HepG2 (cell line): ENCODE measurements around the gene CACNB4. TPM values are rescaled to one million over a fixed set of nuclear protein-coding genes. Genes with fewer than 3 reads are reported as not detected.

ENCODE experiments used
- ATAC-seq: fragments of 200-7000 bp; cut with Tn5 transposase; 3 replicates; pipeline ENCODE4 v1.9.1; 2020; ENCODE audit warnings: mild to moderate bottlenecking, moderate library complexity
- BruUV-seq: library from RNA; stranded (reverse); fragments of 400-500 nt; replicated peaks from 2 replicates; lab custom pipeline; 2021; lab: Mats Ljungman, UMichigan
- CTCF ChIA-PET: fragments of 300-600 bp; formaldehyde crosslinking; extraction: SDS; loops from one replicate; lab custom pipeline; 2021; ENCODE audit warnings: low total read pairs, inconsistent platforms, low intra/inter-chr PET ratio; lab: Yijun Ruan, JAX
- POLR2A ChIA-PET: fragments of 350-600 bp; sonication (Branson Sonifier 250); formaldehyde crosslinking; loops from one replicate; lab custom pipeline; 2020; ENCODE audit warnings: antibody characterized with exemption, inconsistent platforms; lab: Yijun Ruan, JAX
- DNase-seq: peaks from one replicate; pipeline ENCODE4 v3.0.0-alpha.2; 2015; ENCODE audit warnings: low spot score
- FAIRE-seq: peaks from 3 replicates; lab custom pipeline; 2011; peaks lifted over from hg19 to GRCh38; lab: Jason Lieb, UNC
- H2AFZ ChIP-seq: one replicate; pipeline ENCODE4 v1.6.1; 2011; ENCODE audit warnings: low read length, inconsistent platforms
- H3K27ac ChIP-seq: fragments of 300-600 bp; 3 replicates; pipeline ENCODE4 v1.8.0; 2011; ENCODE audit warnings: mixed run types, mild to moderate bottlenecking, mixed read lengths, low read length, inconsistent platforms; ENCODE audit not compliant: insufficient read depth; ENCODE audit errors: extremely low read length
- H3K27me3 ChIP-seq, 2 experiments: fragments of 200-600 bp in 1 of 2; 2 replicates in 1 of 2; 3 replicates in 1 of 2; pipeline versions ENCODE4 v1.6.0 to v1.8.0; 2011; ENCODE audit warnings: low read length in 2 of 2, mild to moderate bottlenecking in 2 of 2, moderate library complexity in 2 of 2, inconsistent platforms in 1 of 2; ENCODE audit not compliant: insufficient read depth in 2 of 2, control insufficient read depth in 1 of 2
- H3K36me3 ChIP-seq, 2 experiments: fragments of 200-600 bp in 1 of 2; replicated peaks in 1 of 2; 2 replicates in 1 of 2; 3 replicates in 1 of 2; pipeline versions ENCODE4 v1.5.1 to v1.8.0; 2011; ENCODE audit warnings: low read length in 2 of 2, inconsistent platforms in 1 of 2; ENCODE audit not compliant: insufficient read depth in 2 of 2, control insufficient read depth in 1 of 2
- H3K4me1 ChIP-seq: 2 replicates; pipeline ENCODE4 v1.5.1; 2012; ENCODE audit warnings: low read length, inconsistent platforms; ENCODE audit not compliant: insufficient read depth
- H3K4me2 ChIP-seq: 2 replicates; pipeline ENCODE4 v1.6.0; 2011; ENCODE audit warnings: low read depth, low read length, inconsistent platforms
- H3K4me3 ChIP-seq, 3 experiments: fragments of 200-600 bp in 1 of 3; sonication (generic), shearing (Covaris generic) in 1 of 3; replicated peaks in 1 of 3; 2 replicates each; pipeline ENCODE4 v1.5.1; 2011 to 2016; ENCODE audit warnings: low read length in 3 of 3, inconsistent platforms in 2 of 3, low read depth in 2 of 3, mild to moderate bottlenecking in 2 of 3, control low read depth in 1 of 3, mixed read lengths in 1 of 3; ENCODE audit not compliant: insufficient read depth in 1 of 3
- H3K79me2 ChIP-seq: one replicate; pipeline ENCODE4 v1.6.1; 2011; ENCODE audit warnings: low read length, inconsistent platforms; ENCODE audit not compliant: insufficient read depth
- H3K9ac ChIP-seq: 2 replicates; pipeline ENCODE4 v1.6.0; 2011; ENCODE audit warnings: mild to moderate bottlenecking, low read depth, low read length, inconsistent platforms; ENCODE audit not compliant: insufficient read depth
- H3K9me3 ChIP-seq: 2 replicates; pipeline ENCODE4 v1.5.1; 2012; ENCODE audit warnings: mild to moderate bottlenecking, low read length
- H4K20me1 ChIP-seq: 2 replicates; pipeline ENCODE4 v1.6.0; 2011; ENCODE audit warnings: inconsistent platforms, mild to moderate bottlenecking, low read length, moderate library complexity; ENCODE audit not compliant: insufficient read depth
- ATF7-NPFF ChIP-seq: sonication (generic); formaldehyde crosslinking; IDR thresholded peaks from 2 replicates; pipeline ENCODE4 v1.8.1; 2023; ENCODE audit warnings: mild to moderate bottlenecking, low read depth, missing genetic modification reagents, moderate library complexity
- ATRX ChIP-seq: sonication (generic); formaldehyde crosslinking; IDR thresholded peaks from 2 replicates; pipeline ENCODE4 v1.4.0; 2020; ENCODE audit warnings: missing genetic modification reagents, borderline replicate concordance
- BATF2 ChIP-seq: sonication (generic); formaldehyde crosslinking; IDR thresholded peaks from 2 replicates; pipeline ENCODE4 v1.8.0; 2022; ENCODE audit warnings: mild to moderate bottlenecking, missing genetic modification reagents, moderate library complexity
- CBX2 ChIP-seq, 2 experiments: fragments of 200-600 bp in 1 of 2; sonication (generic); formaldehyde crosslinking in 1 of 2; IDR thresholded peaks; 2 replicates each; pipeline versions ENCODE4 v1.7.0 to v1.8.1; 2018 to 2022; ENCODE audit warnings: low read depth in 2 of 2, low read length in 1 of 2, mild to moderate bottlenecking in 1 of 2, missing genetic modification reagents in 1 of 2
- CSRNP2 ChIP-seq: sonication (generic); formaldehyde crosslinking; conservative IDR thresholded peaks from 2 replicates; pipeline ENCODE4 v1.8.0; 2022; ENCODE audit warnings: low read depth, missing genetic modification reagents
- EP300 ChIP-seq, 3 experiments: sonication (generic) in 1 of 3; formaldehyde crosslinking in 1 of 3; IDR thresholded peaks; 2 replicates each; pipeline versions ENCODE4 v1.5.1 to v1.6.1; 2011 to 2020; ENCODE audit warnings: low read depth in 2 of 3, low read length in 2 of 3, borderline replicate concordance in 1 of 3, improper control_type of control experiment in 1 of 3, mild to moderate bottlenecking in 1 of 3, missing genetic modification reagents in 1 of 3, moderate library complexity in 1 of 3
- HDAC2 ChIP-seq: sonication (generic); formaldehyde crosslinking; IDR thresholded peaks from 2 replicates; pipeline ENCODE4 v1.4.0; 2020; ENCODE audit warnings: missing genetic modification reagents
- HNRNPLL ChIP-seq: fragments of 200-400 bp; formaldehyde crosslinking; IDR thresholded peaks from 2 replicates; pipeline ENCODE4 v1.6.1; 2017; ENCODE audit warnings: mild to moderate bottlenecking, low read depth, low read length; ENCODE audit not compliant: poor library complexity, severe bottlenecking
- KAT7 ChIP-seq: IDR thresholded peaks from 2 replicates; pipeline ENCODE4 v1.6.1; 2018; ENCODE audit warnings: borderline replicate concordance, missing compliant biosample characterization
- LBX2 ChIP-seq: sonication (generic); formaldehyde crosslinking; IDR thresholded peaks from 2 replicates; pipeline ENCODE4 v1.5.0; 2020; ENCODE audit warnings: missing genetic modification reagents, mild to moderate bottlenecking, borderline replicate concordance
- MAF1 ChIP-seq: sonication (generic); formaldehyde crosslinking; IDR thresholded peaks from 2 replicates; pipeline ENCODE4 v1.5.0; 2020; ENCODE audit warnings: missing genetic modification reagents, borderline replicate concordance
- TMF1 ChIP-seq: sonication (generic); formaldehyde crosslinking; IDR thresholded peaks from 2 replicates; pipeline ENCODE4 v1.8.1; 2022; ENCODE audit warnings: low read depth, missing genetic modification reagents
- XBP1 ChIP-seq: sonication (generic); formaldehyde crosslinking; IDR thresholded peaks from 2 replicates; pipeline ENCODE4 v1.5.0; 2020; ENCODE audit warnings: missing genetic modification reagents
- ZBTB3 ChIP-seq: sonication (generic); formaldehyde crosslinking; IDR thresholded peaks from 2 replicates; pipeline ENCODE4 v1.4.0; 2020; ENCODE audit warnings: low read depth, mild to moderate bottlenecking, moderate library complexity, missing genetic modification reagents, borderline replicate concordance
- ZKSCAN8 ChIP-seq: IDR thresholded peaks from 2 replicates; pipeline ENCODE4 v1.6.1; 2016; ENCODE audit warnings: borderline replicate concordance, missing genetic modification reagents, missing compliant biosample characterization
- ZNF24 ChIP-seq: fragments of 450-650 bp; IDR thresholded peaks from 2 replicates; pipeline ENCODE4 v1.6.1; 2017; ENCODE audit warnings: antibody characterized with exemption, mild to moderate bottlenecking
- ZNF468 ChIP-seq: sonication (generic); formaldehyde crosslinking; IDR thresholded peaks from 2 replicates; pipeline ENCODE4 v1.8.0; 2022; ENCODE audit warnings: mild to moderate bottlenecking, moderate library complexity, missing genetic modification reagents
- ZNF557 ChIP-seq: sonication (generic); formaldehyde crosslinking; IDR thresholded peaks from 2 replicates; pipeline ENCODE4 v1.4.0; 2020; ENCODE audit warnings: missing genetic modification reagents
- ZNF562 ChIP-seq: sonication (generic); formaldehyde crosslinking; IDR thresholded peaks from 2 replicates; pipeline ENCODE4 v1.8.0; 2022; ENCODE audit warnings: missing genetic modification reagents, borderline replicate concordance
- ZNF781 ChIP-seq: sonication (generic); formaldehyde crosslinking; IDR thresholded peaks from 2 replicates; pipeline ENCODE4 v1.5.1; 2020; ENCODE audit warnings: borderline replicate concordance, mild to moderate bottlenecking, missing genetic modification reagents; ENCODE audit errors: not compliant biosample characterization
- WGBS: methylation state at CpG from one replicate; pipeline ENCODE4 v1.1.6; 2017; ENCODE audit warnings: low lambda C conversion rate; 5-methylcytosine and 5-hydroxymethylcytosine counted together
- in situ Hi-C: cut with HindIII; loops from 2 replicates; pipeline ENCODE4 v1.10.0; 2017; ENCODE audit warnings: low pct_unique_long_range_greater_than_20kb; ENCODE audit not compliant: extremely low pct_ligation_motif_present
- intact Hi-C: fragments of 100-400 bp; cut with micrococcal nuclease; formaldehyde crosslinking; loops from one replicate; pipeline ENCODE4 v1.10.0; 2022; ENCODE audit not compliant: unreplicated experiment
- polyA plus RNA-seq, 8 experiments: library from polyadenylated mRNA; depleted of rRNA in 3 of 8; stranded (reverse) in 7 of 8; unstranded in 1 of 8; fragments of >200 nt; fragmentation: Illumina TruSeq in 4 of 8; extraction: Trizol in 4 of 8; gene quantifications; 2 replicates each; pipeline versions ENCODE4 v1.2.1 to v1.2.3, GENCODE V29; 2011 to 2016; ENCODE audit warnings: low read depth in 4 of 8, missing spikeins in 1 of 8, mixed read lengths in 1 of 8; ENCODE audit not compliant: insufficient read depth in 1 of 8
- total RNA-seq, 5 experiments: library from RNA; depleted of rRNA; stranded (reverse); fragments of >200 nt; fragmentation: Illumina TruSeq; extraction: Trizol; gene quantifications; 2 replicates each; pipeline ENCODE4 v1.2.3, GENCODE V29; 2016; ENCODE audit warnings: low read depth in 1 of 5

CACNB4 gene
- total and polyA plus RNA-seq, 2 of the 13 experiments (the other 11 are each of a cell fraction or from before 2014, with no cell fraction given) = 5.1 to 14.3 TPM

GRCh38 chr2:151891566-151892194 lies 207.2 kb downstream of the CACNB4 start (continued):
- TF ChIP-seq ZNF781 = no peak
- no peak for TF ChIP-seq HNRNPLL
- TF ChIP-seq BATF2 (CRISPR knock-in tag) = no peak
- TF ChIP-seq ZKSCAN8 (CRISPR knock-in tag) = no peak
- TF ChIP-seq TMF1 (CRISPR knock-in tag) = no peak
- TF ChIP-seq HDAC2 (CRISPR knock-in tag) = no peak

- CTCF ChIA-PET = no interaction called here
- FAIRE-seq = no peak
- no peak overlapping the region for H3K4me3 ChIP-seq
- H3K79me2 ChIP-seq = no peaks in the 10 kb centered on the region
- no peak overlapping the region for H3K27ac ChIP-seq
- H3K9ac ChIP-seq = no peak overlapping the region
- intact Hi-C loops = no loop called here
- H3K9me3 ChIP-seq = no peaks in the 10 kb centered on the region
- no peak overlapping the region for H2AFZ ChIP-seq
- WGBS = 94% methylated on average over 2 of the region's 2 CpGs
- peaks cover 0 to 6% of the 10 kb centered on the region in 2 experiments; a peak in 3 of 5 replicates for H3K36me3 ChIP-seq
- DNase-seq = no peak
- POLR2A ChIA-PET = interaction anchor here (1.0 kb wide), 1 partner anchor 59 kb away, joined by 3 read pairs; the partner anchor contains the start of gene ARL5A
- no peaks in the 10 kb centered on the region for H4K20me1 ChIP-seq
- H3K4me2 ChIP-seq = no peak overlapping the region
- no peak for ATAC-seq
- no peaks in the 10 kb centered on the region for H3K27me3 ChIP-seq
- no TSS peak for BruUV-seq
- in situ Hi-C loops = no loop called here
- H3K4me1 ChIP-seq = peaks cover 16% of the 10 kb centered on the region
- TF ChIP-seq ZNF468 (CRISPR knock-in tag) (no peak), CBX2 (IDR thresholded peaks at IDR 0.05; ENCODE audit: low read depth, low read length) (no peak), CBX2 (CRISPR knock-in tag; IDR thresholded peaks at IDR 0.05; ENCODE audit: low read depth) (no peak), EP300 (IDR thresholded peaks at IDR 0.05; ENCODE audit: low read depth in 2 of 2, low read length in 2 of 2) (no peak), EP300 (CRISPR knock-in tag; IDR thresholded peaks at IDR 0.05; ENCODE audit: borderline replicate concordance) (no peak), ZBTB3 (CRISPR knock-in tag) (no peak), ATRX (CRISPR knock-in tag) (no peak), KAT7 (no peak), LBX2 (no peak), CSRNP2 (CRISPR knock-in tag) (no peak), ZNF557 (CRISPR knock-in tag) (no peak), ATF7-NPFF (CRISPR knock-in tag) (no peak), MAF1 (CRISPR knock-in tag) (no peak), ZNF24 (no peak), ZNF562 (no peak), XBP1 (CRISPR knock-in tag) (no peak)
These were observed 211.7 kb downstream of the CACNB4 start for GRCh38 chr2:151887164-151887563.
